ENCODE results near the gene CXADR.
A peak's percentile ranks its signal among the peaks of the same experiment; 100 is the strongest.
"Not testable (repeated sequence)": the region's sequence is repeated elsewhere in the genome, so short reads cannot be mapped to it uniquely, and the experiment has no call there.

CXADR gene

GRCh38 chr21:17512253-17513213, at the start of gene CXADR:
Gene CXADR, plus strand, starts transcription at chr21:17513043. Its CDS starts 87 bp downstream, at chr21:17513130.
- no peak for DNase-seq (ENCODE audit: low read depth, low spot score)

DNA sequence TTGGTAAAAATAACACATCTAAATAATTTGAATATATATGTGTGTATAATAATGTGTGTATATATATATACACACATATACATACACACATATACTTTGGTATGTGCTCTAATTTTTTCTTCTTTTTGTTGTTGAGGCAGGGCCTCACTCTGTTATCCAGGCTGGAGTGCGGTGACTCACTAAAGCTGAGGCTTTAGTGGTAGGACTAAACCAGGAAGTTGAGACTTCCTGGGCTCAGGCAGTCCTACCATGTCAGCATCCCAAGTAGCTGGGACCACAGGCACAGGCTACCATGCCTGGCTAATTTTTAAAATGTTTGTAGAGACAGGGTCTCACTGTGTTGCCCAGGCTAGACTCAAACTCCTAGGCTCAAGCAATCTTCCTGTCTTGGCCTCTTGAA, 46.7 kb upstream of the CXADR start:
- no peak for DNase-seq (ENCODE audit: low read depth, low spot score)

- no peak for DNase-seq (ENCODE audit: low read depth, low spot score)
Measured at GRCh38 chr21:17467392-17467791, 45.5 kb upstream of the CXADR start.

DNA sequence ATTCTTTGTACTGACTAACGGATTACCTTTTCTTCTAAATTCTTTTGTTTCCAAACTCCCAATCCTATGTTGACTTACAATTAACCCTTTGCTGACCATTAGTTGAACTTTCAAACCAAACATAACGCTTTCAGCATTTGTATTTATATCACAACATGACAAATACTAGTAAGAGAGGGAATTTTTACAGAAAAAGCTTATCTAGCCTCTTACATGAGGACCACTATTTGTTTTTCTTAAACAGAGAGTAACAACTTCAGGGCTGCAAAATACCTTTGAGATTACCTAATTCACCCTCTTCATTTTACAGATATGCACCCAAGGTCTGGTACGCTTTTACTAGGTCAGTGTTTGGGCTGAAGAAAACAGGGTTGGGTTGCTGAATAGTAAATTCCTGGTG, 45.0 kb upstream of the CXADR start:
- no peak for DNase-seq (ENCODE audit: low read depth, low spot score)

- DNase-seq (ENCODE audit: low read depth, low spot score), result no peak
Measured at GRCh38 chr21:17468698-17469097, 44.1 kb upstream of the CXADR start.

DNA sequence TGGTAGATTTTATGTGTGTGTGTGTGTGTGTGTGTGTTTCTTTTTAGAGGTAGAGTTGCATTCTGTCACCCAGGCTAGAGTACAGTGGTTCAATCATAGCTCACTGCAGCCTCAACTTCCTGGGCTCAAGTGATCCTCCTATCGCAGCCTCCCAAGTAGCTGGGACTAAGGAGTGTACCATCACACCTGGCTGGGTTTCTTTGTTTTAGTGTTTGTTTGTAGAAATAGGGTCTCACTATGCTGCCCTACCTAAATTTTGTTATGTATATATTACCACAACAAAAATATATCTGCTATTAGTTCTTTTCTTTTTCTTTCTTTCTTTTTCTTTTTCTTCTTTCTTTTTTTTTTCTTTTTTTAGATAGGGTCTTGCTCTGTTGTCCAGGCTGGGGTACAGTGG, 43.1 kb upstream of the CXADR start:
- DNase-seq (ENCODE audit: low read depth, low spot score), result no peak

DNA sequence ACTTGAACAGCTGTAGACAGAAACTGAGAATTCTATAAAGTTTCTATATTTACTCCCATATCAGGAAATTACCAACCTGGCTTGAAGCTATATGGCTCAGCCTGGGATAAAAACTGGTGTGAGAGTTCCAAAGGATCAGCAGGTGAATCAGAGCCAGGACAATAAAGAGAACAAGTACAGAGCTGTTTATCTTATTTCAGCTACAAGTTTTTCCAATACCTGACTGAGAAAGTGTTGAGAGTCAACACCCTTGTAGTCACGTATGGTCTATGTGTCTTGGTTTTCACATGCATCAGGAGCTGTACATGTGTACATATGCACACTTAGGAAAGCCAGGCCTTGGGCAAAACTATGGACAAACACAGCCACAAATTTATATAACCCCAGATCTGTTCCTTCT, 40.7 kb upstream of the CXADR start:
- DNase-seq (ENCODE audit: low read depth, low spot score), result no peak

- no peak for DNase-seq (ENCODE audit: low read depth, low spot score)
Measured at GRCh38 chr21:17472592-17473271, 40.1 kb upstream of the CXADR start.

DNA sequence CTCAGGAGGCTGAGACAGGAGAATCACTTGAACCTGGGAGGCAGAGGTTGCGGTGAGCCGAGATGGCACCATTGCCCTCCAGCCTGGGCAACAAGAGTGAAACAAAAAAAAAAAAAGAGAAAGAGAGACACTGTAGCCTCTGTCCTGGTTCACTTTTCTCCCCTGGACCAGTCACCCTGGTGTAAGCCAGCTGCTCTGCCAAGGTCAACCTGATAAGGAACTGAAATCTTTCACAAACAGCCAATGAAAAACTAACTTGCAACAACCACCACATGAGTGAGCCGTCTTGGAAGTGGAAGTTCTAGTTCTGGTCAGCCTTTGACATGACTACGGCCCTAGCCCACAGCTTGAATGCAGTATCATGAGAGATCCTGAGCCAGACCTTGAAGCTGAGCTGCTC, 36.8 kb upstream of the CXADR start:
- DNase-seq (ENCODE audit: low read depth, low spot score), result no peak

DNA sequence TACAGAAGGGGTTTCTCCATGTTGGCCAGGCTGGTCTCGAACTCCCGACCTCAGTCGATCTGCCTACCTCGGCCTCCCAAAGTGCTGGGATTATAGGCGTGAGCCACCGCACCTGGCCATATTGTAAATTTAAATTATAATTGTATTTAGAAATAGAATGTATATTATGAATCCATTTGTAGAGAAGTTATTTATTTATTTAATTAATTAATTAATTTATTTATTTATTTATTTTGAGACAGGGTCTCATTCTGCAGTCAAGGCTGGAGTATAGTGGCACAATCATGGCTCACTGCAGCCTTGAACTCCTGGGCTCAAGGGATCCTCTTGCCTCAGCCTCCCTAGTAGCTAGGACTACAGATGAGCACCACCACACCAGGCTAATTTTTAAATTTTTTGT, 34.7 kb upstream of the CXADR start:
- DNase-seq (ENCODE audit: low read depth, low spot score), result not testable (repeated sequence)

DNA sequence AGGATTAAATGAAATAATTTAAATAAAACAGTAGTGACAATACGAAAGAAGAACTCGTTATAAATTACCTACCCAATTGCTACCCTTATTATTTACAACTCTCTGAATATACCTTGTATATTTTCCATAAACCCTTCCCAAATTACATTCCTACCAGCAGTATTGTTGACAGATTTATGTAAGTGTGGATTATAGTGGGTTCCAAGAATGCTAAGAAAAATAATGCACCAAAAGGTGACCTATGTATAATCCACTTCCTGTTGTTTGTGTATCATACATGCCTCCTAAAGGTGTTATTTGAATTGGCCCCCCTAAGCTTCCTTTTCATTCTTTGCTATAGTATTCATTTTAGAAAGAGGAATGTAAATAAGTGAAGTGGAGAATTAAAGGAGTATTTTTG, 33.2 kb upstream of the CXADR start:
- DNase-seq (ENCODE audit: low read depth, low spot score), result no peak

GRCh38 chr21:17482928-17483327, 29.9 kb upstream of the CXADR start:
- DNase-seq (ENCODE audit: low read depth, low spot score), result no peak

DNA sequence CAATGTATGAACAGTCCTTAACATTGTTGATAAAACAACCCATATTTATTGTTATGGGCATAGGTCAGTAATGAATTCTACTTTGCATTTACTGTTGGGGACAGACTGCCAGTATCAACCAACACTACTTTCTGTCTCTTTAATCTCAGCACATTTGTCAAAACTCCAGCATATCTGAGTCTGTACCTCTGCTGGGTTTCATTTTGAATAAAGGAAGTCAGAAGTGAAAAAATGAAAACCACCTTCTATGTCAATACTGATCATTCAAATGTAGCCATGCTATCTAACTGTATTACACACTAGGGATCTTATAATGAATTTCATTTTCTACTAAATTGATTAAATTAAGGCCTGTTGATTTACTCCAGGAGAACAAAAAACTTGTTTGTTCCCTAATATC, 24.2 kb upstream of the CXADR start:
- DNase-seq (ENCODE audit: low read depth, low spot score), result no peak

DNA sequence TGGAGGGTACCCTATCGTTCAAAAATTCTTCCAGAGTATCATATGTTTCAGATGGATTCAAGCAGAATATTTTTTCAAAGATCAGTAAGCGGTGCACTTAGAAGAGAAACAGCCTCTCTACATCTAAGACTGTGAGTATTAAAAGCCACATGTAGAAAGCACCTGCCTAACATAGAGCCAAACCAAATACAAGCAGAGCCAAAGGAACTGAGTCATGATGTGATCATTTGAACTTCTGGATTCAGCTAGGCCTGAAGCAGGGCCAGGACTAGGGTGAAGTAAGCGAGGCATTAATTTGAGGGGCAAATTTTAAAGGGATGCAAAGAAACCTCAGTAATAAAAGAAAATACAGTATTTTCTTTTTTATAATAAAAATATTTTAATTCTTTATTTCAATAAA, 23.3 kb upstream of the CXADR start:
- DNase-seq (ENCODE audit: low read depth, low spot score), result not testable (repeated sequence)

DNA sequence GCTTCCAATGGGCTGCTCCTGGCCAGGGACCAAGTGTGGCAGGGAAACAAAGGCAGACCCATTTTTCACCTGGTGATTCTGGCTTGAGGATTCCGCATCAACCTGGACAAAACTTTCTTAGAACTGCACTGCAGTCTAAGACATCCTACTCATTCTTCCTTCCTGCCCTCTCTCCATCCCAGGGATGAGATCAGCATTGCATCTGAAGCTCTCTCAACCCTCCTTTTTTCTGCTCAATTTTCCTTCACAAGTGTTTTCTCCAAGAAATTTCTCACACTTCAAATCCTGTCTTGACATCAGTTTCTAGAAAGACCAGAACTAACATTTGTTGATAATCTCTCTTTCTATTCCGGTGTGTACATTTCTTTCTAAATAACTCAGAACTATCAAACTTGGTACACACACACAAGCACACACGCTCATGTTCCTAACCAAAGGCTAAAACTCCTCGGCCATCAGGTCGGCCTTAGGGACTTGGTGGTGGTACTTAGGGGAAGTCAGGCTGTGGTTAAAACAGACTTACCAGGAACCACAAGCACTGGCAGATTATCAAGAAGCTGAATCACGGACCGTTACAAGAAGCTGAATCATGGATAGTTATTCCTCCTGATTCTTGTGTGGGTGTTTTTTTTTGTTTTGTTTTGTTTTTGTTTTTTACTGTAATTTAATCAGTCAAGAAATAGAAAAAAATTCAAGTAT, 21.0 kb upstream of the CXADR start:
- DNase-seq (ENCODE audit: low read depth, low spot score), result peak; percentile 88

- DNase-seq (ENCODE audit: low read depth, low spot score), result no peak
Measured at GRCh38 chr21:17492415-17493168, 20.3 kb upstream of the CXADR start.

DNA sequence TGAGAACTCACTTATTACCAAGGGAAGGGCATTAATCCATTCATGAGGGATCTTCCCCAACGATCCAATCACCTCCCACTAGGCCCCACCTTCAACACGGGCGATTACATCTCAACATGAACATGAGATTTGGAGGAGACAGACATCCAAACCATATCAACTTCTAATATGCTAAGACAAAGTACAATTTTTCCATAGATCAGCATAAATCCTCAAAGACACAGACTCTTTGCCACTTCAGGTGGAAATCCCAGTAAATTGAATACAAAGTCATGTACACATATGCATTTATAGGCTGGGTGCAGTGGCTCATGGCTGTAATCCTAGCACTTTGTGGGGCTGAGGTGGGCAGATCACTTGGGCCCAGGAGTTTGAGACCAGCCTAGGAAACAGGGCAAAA, 18.8 kb upstream of the CXADR start:
- DNase-seq (ENCODE audit: low read depth, low spot score), result no peak

DNA sequence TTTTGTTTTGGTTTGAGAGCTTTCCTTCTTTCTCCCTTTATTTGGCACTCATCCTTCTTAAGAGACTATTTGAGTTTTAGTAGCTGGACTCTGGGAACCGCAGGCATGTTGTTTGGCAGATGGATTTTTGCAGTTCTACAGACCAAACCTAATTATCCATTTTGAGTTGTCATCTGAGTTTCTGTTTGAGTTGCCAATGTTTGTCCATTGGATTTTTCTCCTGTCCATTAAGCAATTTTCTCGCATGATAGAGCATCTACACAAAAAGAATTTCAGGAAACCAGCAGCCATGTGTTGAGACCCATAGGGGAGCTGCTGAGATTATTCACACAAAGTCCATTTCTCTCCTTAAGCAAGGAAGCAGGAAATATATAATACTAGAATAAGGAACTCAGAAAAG, 17.2 kb upstream of the CXADR start:
- DNase-seq (ENCODE audit: low read depth, low spot score), result no peak

GRCh38 chr21:17497316-17497715, 15.5 kb upstream of the CXADR start:
- no peak for DNase-seq (ENCODE audit: low read depth, low spot score)

DNA sequence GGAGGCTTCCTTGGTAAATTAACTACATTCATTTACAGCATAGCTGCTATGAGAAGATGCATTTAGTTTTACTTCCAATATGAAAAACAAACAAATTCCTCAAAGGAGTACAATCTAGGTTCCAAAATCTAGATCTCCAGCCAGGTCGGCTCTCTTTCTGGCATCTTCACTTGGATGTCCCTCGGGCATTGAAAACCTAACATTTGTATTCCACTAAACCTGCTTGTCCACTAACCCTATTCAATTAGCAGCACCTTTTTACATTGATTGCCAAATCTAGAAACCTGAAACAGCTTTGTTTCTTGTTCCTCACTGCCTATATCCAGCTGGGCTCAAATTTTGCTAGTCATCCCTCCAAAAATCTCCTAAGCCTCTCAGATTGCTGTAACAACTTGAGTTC, 14.3 kb upstream of the CXADR start:
- DNase-seq (ENCODE audit: low read depth, low spot score), result no peak

GRCh38 chr21:17501107-17502006, 11.5 kb upstream of the CXADR start:
- no peak for DNase-seq (ENCODE audit: low read depth, low spot score)
